Erythroblast (primary cell): ENCODE results near the gene COQ6.

Experiments used
- GATA1 ChIP-seq: IDR thresholded peaks from 2 replicates; pipeline ENCODE4 v1.6.1; 2011; ENCODE audit warnings: low read depth, mild to moderate bottlenecking, control low read depth, low read length, moderate library complexity
- POLR2A ChIP-seq: IDR thresholded peaks from 2 replicates; pipeline ENCODE4 v1.6.1; 2011; ENCODE audit warnings: mild to moderate bottlenecking, low read length

DNA sequence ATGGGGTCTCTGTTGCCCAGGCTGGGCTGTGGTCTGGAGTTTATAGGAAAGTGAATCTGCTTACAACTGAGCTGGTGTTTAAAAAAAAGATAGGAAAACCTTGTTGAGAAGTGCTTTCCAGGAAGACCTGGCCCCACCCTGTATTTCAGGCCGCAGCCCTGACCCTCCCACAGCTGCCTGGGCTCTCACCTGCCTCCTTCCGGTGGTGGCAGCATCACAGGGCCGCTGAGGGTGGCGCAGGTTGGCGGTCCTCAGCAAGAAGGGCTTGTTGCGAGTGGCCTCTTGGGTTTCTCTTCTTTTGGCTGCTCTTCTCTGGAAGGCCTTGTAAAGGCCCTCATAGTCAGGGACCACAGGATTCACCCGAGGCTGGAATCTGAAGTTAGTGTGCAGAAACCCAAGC, 7.9 kb upstream of the COQ6 start:
- TF ChIP-seq POLR2A (no peak), GATA1 (no peak)
